ENCODE measurements around the gene CENPF. TPM values are rescaled to one million over a fixed set of nuclear protein-coding genes. Genes with fewer than 3 reads are reported as not detected.

The CENPF gene
- total and polyA plus RNA-seq, 9 of the 15 experiments (the other 6 are each of a cell fraction or from before 2014, with no cell fraction given): 50.6 to 180 (median 98.3) TPM

- Histone ChIP-seq H3K4me1 (replicated peaks in 1 of 2; ENCODE audit: control insufficient read depth in 2 of 2, insufficient read depth in 2 of 2, low read length in 2 of 2) (no peaks in the 10 kb centered on the region), H3K79me2 (ENCODE audit: control insufficient read depth, insufficient read depth, low read length) (no peaks in the 10 kb centered on the region), H3K9me1 (ENCODE audit: control insufficient read depth, insufficient read depth, low read length) (no peaks in the 10 kb centered on the region), H3K4me2 (ENCODE audit: insufficient read depth, low read length) (no peak overlapping the region), H3K4me3 (no peak overlapping the region), H3K9me3 (replicated peaks; ENCODE audit: control insufficient read depth, insufficient read depth, low read depth, low read length) (no peaks in the 10 kb centered on the region), H3K9ac (ENCODE audit: insufficient read depth in 1 of 2, low read depth in 2 of 2, low read length in 2 of 2) (no peak overlapping the region), H3K27ac (ENCODE audit: extremely low read depth, low read depth, low read length) (no peak overlapping the region), H4K20me1 (replicated peaks; ENCODE audit: control insufficient read depth, insufficient read depth, low read length) (no peaks in the 10 kb centered on the region), H3K36me3 (ENCODE audit: control insufficient read depth, insufficient read depth, low read length) (no peaks in the 10 kb centered on the region), H3K27me3 (ENCODE audit: control insufficient read depth in 2 of 2, insufficient read depth in 2 of 2, low read length in 2 of 2) (peaks cover 0 to 2% of the 10 kb centered on the region in 2 experiments; a peak in 3 of 5 replicates), H2AFZ (ENCODE audit: low read depth, low read length) (no peak overlapping the region)
- intact Hi-C loops (cut with micrococcal nuclease) (no loop called here), in situ Hi-C loops (cut with MboI) (no loop called here)
- ChIA-PET CTCF (ENCODE audit: low intra/inter-chr PET ratio) (interaction anchor here (0.7 kb wide), 1 partner anchor 377 kb away, joined by 5 read pairs; no protein-coding TSS in a partner anchor), POLR2A (no interaction called here)
- ATAC-seq: no peak
- no peak for TF ChIP-seq ZC3H4 (CRISPR knock-in tag; IDR thresholded peaks at IDR 0.05; ENCODE audit: borderline replicate concordance)
- TF ChIP-seq CEBPG (CRISPR knock-in tag; IDR thresholded peaks at IDR 0.05): no peak
- TF ChIP-seq CEBPG (tag; conservative IDR thresholded peaks at IDR 0.05 in 1 of 2, IDR thresholded peaks at IDR 0.05 in 1 of 2): peak in 1 of 2 experiments; percentile 80; a peak in 2 of 4 replicates
- TF ChIP-seq FOXJ3 (CRISPR knock-in tag; IDR thresholded peaks at IDR 0.05): no peak
- peak; percentile 51; the same call in 1 of the 2 replicates for TF ChIP-seq CEBPB (tag; IDR thresholded peaks at IDR 0.05)
- no peak for FAIRE-seq
- DNase-seq (ENCODE audit: extremely low read depth in 1 of 4, low spot score in 3 of 4): no peak
- no TSS peak for BruUV-seq (replicated peaks)
These were observed 9.8 kb upstream of the CENPF start for GRCh38 chr1:214593158-214593557.

GRCh38 chr1:214603819-214604252, 841 bp downstream of the CENPF start:
- Histone ChIP-seq H4K20me1 (replicated peaks; ENCODE audit: control insufficient read depth, insufficient read depth, low read length) (no peaks in the 10 kb centered on the region), H3K36me3 (ENCODE audit: control insufficient read depth, insufficient read depth, low read length) (peaks cover 19% of the 10 kb centered on the region; the same call in 2 of the 3 replicates), H3K79me2 (ENCODE audit: control insufficient read depth, insufficient read depth, low read length) (peaks cover 50% of the 10 kb centered on the region), H3K9me1 (ENCODE audit: control insufficient read depth, insufficient read depth, low read length) (no peaks in the 10 kb centered on the region), H3K9ac (ENCODE audit: insufficient read depth in 1 of 2, low read depth in 2 of 2, low read length in 2 of 2) (peak overlapping the region; percentile 87 to 95), H3K27ac (ENCODE audit: extremely low read depth, low read depth, low read length) (peak overlapping the region; percentile 86), H3K4me1 (replicated peaks in 1 of 2; ENCODE audit: control insufficient read depth in 2 of 2, insufficient read depth in 2 of 2, low read length in 2 of 2) (peaks cover 9 to 14% of the 10 kb centered on the region in 2 experiments; a peak in 3 of 5 replicates), H3K4me2 (ENCODE audit: insufficient read depth, low read length) (peak overlapping the region; percentile 88), H3K27me3 (ENCODE audit: control insufficient read depth in 2 of 2, insufficient read depth in 2 of 2, low read length in 2 of 2) (no peaks in the 10 kb centered on the region), H2AFZ (ENCODE audit: low read depth, low read length) (peak overlapping the region; percentile 79; the same call in 1 of the 2 replicates), H3K9me3 (replicated peaks; ENCODE audit: control insufficient read depth, insufficient read depth, low read depth, low read length) (no peaks in the 10 kb centered on the region; the same call in 1 of the 2 replicates), H3K4me3 (peak overlapping the region; percentile 67)
- no peak for FAIRE-seq
- 0% methylated on average over 11 of the region's 11 CpGs for WGBS (ENCODE audit: insufficient coverage, low coverage, missing lambda C conversion rate)
- CTCF ChIA-PET (ENCODE audit: low intra/inter-chr PET ratio): no interaction called here
- in situ Hi-C loops (cut with MboI) (no loop called here), intact Hi-C loops (cut with micrococcal nuclease) (no loop called here)
- peak; percentile 27 to 33 (median 32) for DNase-seq (ENCODE audit: extremely low read depth in 1 of 4, low spot score in 3 of 4)
- no TSS peak for BruUV-seq (replicated peaks)
- POLR2A ChIA-PET: interaction anchor here (0.6 to 1.6 kb wide), 4 partner anchors 10 to 219 kb away, joined by 3 to 4 read pairs (median 4); no protein-coding TSS in a partner anchor
- peak; percentile 19 for ATAC-seq
- 0 out of 4 replicates have a peak, but pooled peaks of 1 of the 2 experiments have one; percentile 33 for TF ChIP-seq HDAC1 (IDR thresholded peaks at IDR 0.05)
- no peak for TF ChIP-seq NR2C1 (IDR thresholded peaks at IDR 0.05)
- no peak for TF ChIP-seq NR2C1 (tag; IDR thresholded peaks at IDR 0.05)
- peak; percentile 6 for TF ChIP-seq RBM39 (optimal IDR thresholded peaks at IDR 0.05; ENCODE audit: low read depth, low read length)
- peak; percentile 15 for TF ChIP-seq CHD1 (IDR thresholded peaks at IDR 0.05; ENCODE audit: low read length)
